Measurements from ENCODE around the gene SPC24.

- TF ChIP-seq POLR2A (IDR thresholded peaks at IDR 0.05) (no peak), CTCF (IDR thresholded peaks at IDR 0.05) (no peak)
Measured at GRCh38 chr19:11164296-11164695, 8.7 kb upstream of the SPC24 start.
